Thymus (tissue), 11 donors: ENCODE measurements around the gene ARMC9. TPM values are rescaled to one million over a fixed set of nuclear protein-coding genes. Genes with fewer than 3 reads are reported as not detected.

ENCODE experiments used
- DNase-seq, 9 donors: peaks; one replicate each; pipeline ENCODE4 v3.0.0-alpha.2; 2013; ENCODE audit warnings: low spot score in 9 of 9, low read depth in 6 of 9, missing footprints in 1 of 9
- H3K27ac ChIP-seq, 2 donors: one replicate each; pipeline ENCODE4 v1.5.1; 2013; ENCODE audit warnings: control low read depth in 1 of 2, low read depth in 1 of 2, low read length in 1 of 2, mild to moderate bottlenecking in 1 of 2, moderate library complexity in 1 of 2
- H3K27me3 ChIP-seq, 2 donors: one replicate each; pipeline ENCODE4 v1.5.1; 2013; ENCODE audit warnings: low read length in 1 of 2; ENCODE audit not compliant: control insufficient read depth in 2 of 2, insufficient read depth in 1 of 2
- H3K36me3 ChIP-seq, 2 donors: one replicate each; pipeline ENCODE4 v1.5.1; 2013; ENCODE audit warnings: low read length in 1 of 2, mild to moderate bottlenecking in 1 of 2, moderate library complexity in 1 of 2; ENCODE audit not compliant: control insufficient read depth in 2 of 2, insufficient read depth in 2 of 2
- H3K4me1 ChIP-seq, 2 donors: one replicate each; pipeline ENCODE4 v1.5.1; 2013; ENCODE audit warnings: low read length in 2 of 2; ENCODE audit not compliant: control insufficient read depth in 2 of 2, insufficient read depth in 2 of 2
- H3K4me3 ChIP-seq, 2 donors: one replicate each; pipeline ENCODE4 v1.5.1; 2013; ENCODE audit warnings: low read length in 2 of 2, control low read depth in 1 of 2, mild to moderate bottlenecking in 1 of 2
- H3K9me3 ChIP-seq, 2 donors: one replicate each; pipeline ENCODE4 v1.5.1; 2013; ENCODE audit warnings: low read length in 1 of 2, mild to moderate bottlenecking in 1 of 2; ENCODE audit not compliant: control insufficient read depth in 2 of 2, insufficient read depth in 1 of 2
- WGBS: extraction: QIAGEN DNeasy Blood & Tissue Kit; methylation state at CpG from one replicate; pipeline ENCODE4 v1.1.7; 2013; 5-methylcytosine and 5-hydroxymethylcytosine counted together
- polyA plus RNA-seq: library from polyadenylated mRNA; stranded (reverse); fragments of 200-250 nt; gene quantifications from one replicate; pipeline ENCODE4 v1.2.3, GENCODE V29; 2013
- total RNA-seq: library from RNA; stranded (reverse); fragments of 120-200 nt; gene quantifications from one replicate; pipeline ENCODE4 v1.2.4, GENCODE V29; 2013
- donor health status: healthy.

ARMC9 gene
- total and polyA plus RNA-seq, 2 donors = 5.4 to 5.7 TPM

DNA sequence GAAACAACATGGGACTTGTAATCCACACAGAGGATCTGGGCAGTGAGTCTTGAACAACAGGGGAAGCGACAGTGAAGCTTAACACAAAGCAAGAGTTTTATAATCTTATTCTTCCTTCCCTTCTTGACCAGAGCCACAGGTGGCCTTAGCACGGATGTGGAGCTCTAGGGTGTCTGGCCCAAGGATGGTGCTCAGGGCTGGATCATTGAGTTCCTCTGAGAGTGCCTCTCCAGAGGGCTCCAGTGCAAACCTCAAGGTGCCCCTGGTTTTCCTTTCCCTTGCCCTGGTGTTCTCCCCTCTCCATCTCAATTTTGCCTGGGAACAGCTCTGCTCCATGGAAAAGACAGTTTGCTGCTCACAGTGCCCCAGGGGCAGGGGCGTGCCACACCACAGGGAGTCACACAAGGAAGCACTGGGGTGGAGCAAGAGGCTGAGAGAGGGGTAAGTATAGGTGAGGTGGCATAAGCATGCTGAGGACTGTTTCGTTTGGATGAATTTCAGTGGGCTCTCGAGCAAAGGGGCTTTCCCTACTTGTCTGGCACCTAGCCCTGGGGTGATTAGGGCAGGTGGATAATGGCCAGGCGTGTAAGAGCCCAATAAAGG, 108.5 kb downstream of the ARMC9 start:
- Histone ChIP-seq H3K27ac (no peak overlapping the region), H3K9me3 (no peaks in the 10 kb centered on the region), H3K27me3 (no peaks in the 10 kb centered on the region), H3K36me3 (no peaks in the 10 kb centered on the region), H3K4me1 (no peaks in the 10 kb centered on the region), H3K4me3 (no peak overlapping the region)
- no peak for DNase-seq
- WGBS = 89% methylated on average over 6 of the region's 6 CpGs

GRCh38 chr2:231308219-231308618, 109.8 kb downstream of the ARMC9 start:
- no peaks in the 10 kb centered on the region for H3K27me3 ChIP-seq

GRCh38 chr2:231308631-231309428, 110.4 kb downstream of the ARMC9 start:
- H3K4me1 ChIP-seq = no peaks in the 10 kb centered on the region
- H3K27me3 ChIP-seq = no peaks in the 10 kb centered on the region
- H3K4me3 ChIP-seq = no peak overlapping the region
- DNase-seq = no peak
- 98% methylated on average over 16 of the region's 16 CpGs for WGBS
- H3K27ac ChIP-seq = no peak overlapping the region
- no peaks in the 10 kb centered on the region for H3K9me3 ChIP-seq
- no peaks in the 10 kb centered on the region for H3K36me3 ChIP-seq

More at GRCh38 chr2:231308219-231308618, 109.8 kb downstream of the ARMC9 start:
- no peak overlapping the region for H3K27ac ChIP-seq
- WGBS = 91% methylated on average over 6 of the region's 6 CpGs
- no peaks in the 10 kb centered on the region for H3K36me3 ChIP-seq
- no peaks in the 10 kb centered on the region for H3K4me1 ChIP-seq
- no peak overlapping the region for H3K4me3 ChIP-seq
- no peak for DNase-seq
- H3K9me3 ChIP-seq = no peaks in the 10 kb centered on the region

- no peak for DNase-seq
- Histone ChIP-seq H3K4me3 (no peak overlapping the region), H3K36me3 (no peaks in the 10 kb centered on the region), H3K4me1 (no peaks in the 10 kb centered on the region), H3K9me3 (peaks cover 0 to 4% of the 10 kb centered on the region in 2 donors), H3K27me3 (no peaks in the 10 kb centered on the region), H3K27ac (no peak overlapping the region)
- 93% methylated on average over 5 of the region's 5 CpGs for WGBS
Measured at GRCh38 chr2:231312066-231312465, 113.6 kb downstream of the ARMC9 start.

DNA sequence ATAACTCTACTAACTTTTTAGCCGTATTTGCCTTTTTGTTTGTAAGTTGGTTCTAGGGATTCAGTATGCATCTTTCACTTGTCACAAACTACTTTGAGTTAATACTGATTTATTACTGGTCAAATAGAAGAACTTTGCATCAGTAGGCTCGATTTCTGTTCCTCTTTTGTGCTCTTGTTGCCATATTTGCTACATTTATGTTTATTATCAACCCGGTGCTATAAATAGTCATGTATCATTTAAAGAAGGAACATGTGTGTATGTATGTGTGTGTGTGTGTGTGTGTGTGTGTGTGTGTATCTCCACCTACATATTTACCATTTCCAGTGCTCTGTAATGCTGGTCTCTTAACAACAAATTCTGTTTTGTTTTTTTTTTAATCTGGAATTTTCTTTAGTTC, 117.5 kb downstream of the ARMC9 start:
- DNase-seq = no peak
- H3K9me3 ChIP-seq = peaks cover 0 to 4% of the 10 kb centered on the region in 2 donors
- H3K27ac ChIP-seq = no peak overlapping the region
- H3K36me3 ChIP-seq = no peaks in the 10 kb centered on the region
- no peak overlapping the region for H3K4me3 ChIP-seq
- no peaks in the 10 kb centered on the region for H3K27me3 ChIP-seq
- 78% methylated on average over 3 of the region's 3 CpGs for WGBS
- no peaks in the 10 kb centered on the region for H3K4me1 ChIP-seq

- H3K4me3 ChIP-seq = no peak overlapping the region
- H3K27ac ChIP-seq = no peak overlapping the region
- H3K36me3 ChIP-seq = no peaks in the 10 kb centered on the region
- DNase-seq = no peak
- WGBS = 94% methylated on average over 2 of the region's 2 CpGs
- H3K4me1 ChIP-seq = peaks cover 0 to 3% of the 10 kb centered on the region in 2 donors
- peaks cover 0 to 4% of the 10 kb centered on the region in 2 donors for H3K9me3 ChIP-seq
- no peaks in the 10 kb centered on the region for H3K27me3 ChIP-seq
Measured at GRCh38 chr2:231317579-231317978, 119.1 kb downstream of the ARMC9 start.

- Histone ChIP-seq H3K36me3 (no peaks in the 10 kb centered on the region), H3K9me3 (peaks cover 0 to 4% of the 10 kb centered on the region in 2 donors), H3K4me3 (no peak overlapping the region), H3K27me3 (no peaks in the 10 kb centered on the region), H3K27ac (no peak overlapping the region), H3K4me1 (peaks cover 3% of the 10 kb centered on the region in 2 donors)
- no peak for DNase-seq
- 96% methylated on average over 4 of the region's 4 CpGs for WGBS
Measured at GRCh38 chr2:231318436-231318835, 120.0 kb downstream of the ARMC9 start.

- H3K4me3 ChIP-seq = no peak overlapping the region
- WGBS = 98% methylated on average over 2 of the region's 2 CpGs
- H3K36me3 ChIP-seq = no peaks in the 10 kb centered on the region
- H3K27me3 ChIP-seq = no peaks in the 10 kb centered on the region
- DNase-seq = no peak
- H3K27ac ChIP-seq = no peak overlapping the region
- H3K4me1 ChIP-seq = peaks cover 3% of the 10 kb centered on the region in 2 donors
- H3K9me3 ChIP-seq = peaks cover 0 to 4% of the 10 kb centered on the region in 2 donors
Measured at GRCh38 chr2:231318954-231319353, 120.5 kb downstream of the ARMC9 start.

DNA sequence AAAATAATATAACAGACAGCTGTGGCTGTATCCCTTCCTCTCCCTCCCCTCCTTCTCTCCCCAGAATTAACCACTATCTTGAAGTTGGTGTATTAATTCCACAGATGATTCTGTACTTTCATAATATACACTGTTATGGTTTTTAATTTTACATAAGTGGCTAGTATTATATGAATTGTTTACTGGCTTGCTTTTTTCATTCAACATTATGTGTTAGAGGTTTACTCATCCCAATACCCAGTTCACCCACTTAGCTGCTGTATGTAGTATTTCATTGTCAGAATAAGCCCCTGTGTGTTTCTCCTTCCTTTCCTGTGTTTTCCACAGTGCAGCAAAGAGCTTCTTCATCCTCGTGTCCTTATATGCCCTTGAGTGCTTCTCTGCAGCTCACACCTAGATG, 121.4 kb downstream of the ARMC9 start:
- H3K36me3 ChIP-seq = no peaks in the 10 kb centered on the region
- DNase-seq = no peak
- 86% methylated on average over 1 of the region's 1 CpG for WGBS
- no peaks in the 10 kb centered on the region for H3K27me3 ChIP-seq
- peaks cover 0 to 4% of the 10 kb centered on the region in 2 donors for H3K9me3 ChIP-seq
- H3K27ac ChIP-seq = no peak overlapping the region
- no peak overlapping the region for H3K4me3 ChIP-seq
- peaks cover 3% of the 10 kb centered on the region in 2 donors for H3K4me1 ChIP-seq
